Ishikawa (cell line): ENCODE data around the gene EYS.
A peak's percentile ranks its signal among the peaks of the same experiment; 100 is the strongest.

ENCODE experiments used
- CEBPB ChIP-seq: IDR thresholded peaks from 2 replicates; pipeline ENCODE4 v1.6.1; 2012
- CREB1 ChIP-seq: IDR thresholded peaks from 2 replicates; pipeline ENCODE4 v1.6.1; 2012; ENCODE audit warnings: low read depth
- EGR1 ChIP-seq: IDR thresholded peaks from 2 replicates; pipeline ENCODE4 v1.6.1; 2012
- EP300 ChIP-seq: IDR thresholded peaks from 2 replicates; pipeline ENCODE4 v1.6.1; 2012; ENCODE audit warnings: borderline replicate concordance
- FOXM1 ChIP-seq: IDR thresholded peaks from 2 replicates; pipeline ENCODE4 v1.6.1; 2012; ENCODE audit warnings: low read depth, borderline replicate concordance
- NFIC ChIP-seq: IDR thresholded peaks from 2 replicates; pipeline ENCODE4 v1.6.1; 2012
- RAD21 ChIP-seq: IDR thresholded peaks from 2 replicates; pipeline ENCODE4 v1.6.1; 2012; ENCODE audit warnings: low read depth
- TAF1 ChIP-seq: IDR thresholded peaks from 2 replicates; pipeline ENCODE4 v1.6.1; 2012; ENCODE audit warnings: low read depth, mild to moderate bottlenecking
- TCF12 ChIP-seq: IDR thresholded peaks from 2 replicates; pipeline ENCODE4 v1.6.1; 2012; ENCODE audit warnings: low read depth
- TEAD4 ChIP-seq: IDR thresholded peaks from 2 replicates; pipeline ENCODE4 v1.6.1; 2012
- YY1 ChIP-seq: IDR thresholded peaks from 2 replicates; pipeline ENCODE4 v1.6.1; 2012; ENCODE audit warnings: low read depth
- ZBTB7A ChIP-seq: IDR thresholded peaks from 2 replicates; pipeline ENCODE4 v1.6.1; 2012; ENCODE audit warnings: low read depth
- TF ChIP-seq, protein P1 (sequence below): IDR thresholded peaks from 2 replicates; pipeline ENCODE4 v1.6.1; 2012
- TF ChIP-seq, protein P2 (sequence below): IDR thresholded peaks from 2 replicates; pipeline ENCODE4 v1.6.1; 2012
- TF ChIP-seq, protein P3 (sequence below): IDR thresholded peaks from 2 replicates; pipeline ENCODE4 v1.6.1; 2012; ENCODE audit warnings: low read depth, mild to moderate bottlenecking

Gene EYS

DNA sequence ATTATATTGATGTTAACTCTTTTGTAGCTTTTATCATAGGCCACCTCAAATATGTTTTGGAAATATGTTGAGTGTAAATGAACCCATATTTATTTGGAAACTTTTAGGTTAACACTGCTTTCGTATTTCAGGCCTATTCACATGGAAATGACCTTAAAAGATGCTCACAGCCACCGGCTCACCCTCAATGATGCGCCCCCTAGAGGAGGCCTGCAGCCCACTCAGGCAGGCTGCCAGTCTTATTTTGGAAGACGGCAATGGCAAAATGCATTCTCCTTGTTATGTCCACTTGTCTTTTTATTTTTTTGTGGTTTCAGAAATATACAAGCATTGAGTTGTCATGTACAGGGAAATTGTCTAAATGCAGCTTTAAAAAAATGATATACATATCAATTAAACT is 1201.7 kb downstream of the EYS start:
- no peak for TF ChIP-seq NFIC
- peak; percentile 44; the same call in 1 of the 2 replicates for TF ChIP-seq RAD21
- TF ChIP-seq, protein P1, sequence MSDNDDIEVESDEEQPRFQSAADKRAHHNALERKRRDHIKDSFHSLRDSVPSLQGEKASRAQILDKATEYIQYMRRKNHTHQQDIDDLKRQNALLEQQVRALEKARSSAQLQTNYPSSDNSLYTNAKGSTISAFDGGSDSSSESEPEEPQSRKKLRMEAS: no peak
- TF ChIP-seq, protein P2, sequence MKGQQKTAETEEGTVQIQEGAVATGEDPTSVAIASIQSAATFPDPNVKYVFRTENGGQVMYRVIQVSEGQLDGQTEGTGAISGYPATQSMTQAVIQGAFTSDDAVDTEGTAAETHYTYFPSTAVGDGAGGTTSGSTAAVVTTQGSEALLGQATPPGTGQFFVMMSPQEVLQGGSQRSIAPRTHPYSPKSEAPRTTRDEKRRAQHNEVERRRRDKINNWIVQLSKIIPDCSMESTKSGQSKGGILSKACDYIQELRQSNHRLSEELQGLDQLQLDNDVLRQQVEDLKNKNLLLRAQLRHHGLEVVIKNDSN: no peak

DNA sequence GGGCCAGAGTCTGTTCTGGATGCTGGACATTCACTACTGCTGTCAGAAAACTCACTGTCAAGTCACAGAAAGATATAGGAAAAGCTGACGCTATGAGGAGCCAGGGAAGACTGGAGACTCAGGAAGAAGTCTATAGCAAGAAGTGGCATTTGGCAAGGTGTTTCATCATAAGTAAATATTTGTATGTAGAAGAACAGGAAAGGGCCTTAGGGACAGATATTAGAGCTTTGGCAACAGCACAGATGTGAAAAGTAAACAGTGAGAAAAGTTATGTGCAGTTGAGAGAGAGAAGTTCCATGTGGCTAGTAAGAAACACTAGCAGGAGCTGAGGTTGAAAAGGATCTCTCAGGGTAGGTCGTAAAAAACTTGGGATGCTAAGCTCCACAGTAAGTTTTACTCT is 1202.5 kb downstream of the EYS start:
- no peak for TF ChIP-seq ZBTB7A
- no peak for TF ChIP-seq EP300
- TF ChIP-seq, protein P3, sequence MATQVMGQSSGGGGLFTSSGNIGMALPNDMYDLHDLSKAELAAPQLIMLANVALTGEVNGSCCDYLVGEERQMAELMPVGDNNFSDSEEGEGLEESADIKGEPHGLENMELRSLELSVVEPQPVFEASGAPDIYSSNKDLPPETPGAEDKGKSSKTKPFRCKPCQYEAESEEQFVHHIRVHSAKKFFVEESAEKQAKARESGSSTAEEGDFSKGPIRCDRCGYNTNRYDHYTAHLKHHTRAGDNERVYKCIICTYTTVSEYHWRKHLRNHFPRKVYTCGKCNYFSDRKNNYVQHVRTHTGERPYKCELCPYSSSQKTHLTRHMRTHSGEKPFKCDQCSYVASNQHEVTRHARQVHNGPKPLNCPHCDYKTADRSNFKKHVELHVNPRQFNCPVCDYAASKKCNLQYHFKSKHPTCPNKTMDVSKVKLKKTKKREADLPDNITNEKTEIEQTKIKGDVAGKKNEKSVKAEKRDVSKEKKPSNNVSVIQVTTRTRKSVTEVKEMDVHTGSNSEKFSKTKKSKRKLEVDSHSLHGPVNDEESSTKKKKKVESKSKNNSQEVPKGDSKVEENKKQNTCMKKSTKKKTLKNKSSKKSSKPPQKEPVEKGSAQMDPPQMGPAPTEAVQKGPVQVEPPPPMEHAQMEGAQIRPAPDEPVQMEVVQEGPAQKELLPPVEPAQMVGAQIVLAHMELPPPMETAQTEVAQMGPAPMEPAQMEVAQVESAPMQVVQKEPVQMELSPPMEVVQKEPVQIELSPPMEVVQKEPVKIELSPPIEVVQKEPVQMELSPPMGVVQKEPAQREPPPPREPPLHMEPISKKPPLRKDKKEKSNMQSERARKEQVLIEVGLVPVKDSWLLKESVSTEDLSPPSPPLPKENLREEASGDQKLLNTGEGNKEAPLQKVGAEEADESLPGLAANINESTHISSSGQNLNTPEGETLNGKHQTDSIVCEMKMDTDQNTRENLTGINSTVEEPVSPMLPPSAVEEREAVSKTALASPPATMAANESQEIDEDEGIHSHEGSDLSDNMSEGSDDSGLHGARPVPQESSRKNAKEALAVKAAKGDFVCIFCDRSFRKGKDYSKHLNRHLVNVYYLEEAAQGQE: no peak
- no peak for TF ChIP-seq YY1
- no peak for TF ChIP-seq NFIC
- TF ChIP-seq TCF12: no peak
- TF ChIP-seq, protein P1: no peak
- no peak for TF ChIP-seq FOXM1
- TF ChIP-seq, protein P2: no peak
- TF ChIP-seq RAD21: no peak
- TF ChIP-seq CEBPB: no peak
- no peak for TF ChIP-seq TAF1
- no peak for TF ChIP-seq TEAD4
- no peak for TF ChIP-seq EGR1
- no peak for TF ChIP-seq CREB1

DNA sequence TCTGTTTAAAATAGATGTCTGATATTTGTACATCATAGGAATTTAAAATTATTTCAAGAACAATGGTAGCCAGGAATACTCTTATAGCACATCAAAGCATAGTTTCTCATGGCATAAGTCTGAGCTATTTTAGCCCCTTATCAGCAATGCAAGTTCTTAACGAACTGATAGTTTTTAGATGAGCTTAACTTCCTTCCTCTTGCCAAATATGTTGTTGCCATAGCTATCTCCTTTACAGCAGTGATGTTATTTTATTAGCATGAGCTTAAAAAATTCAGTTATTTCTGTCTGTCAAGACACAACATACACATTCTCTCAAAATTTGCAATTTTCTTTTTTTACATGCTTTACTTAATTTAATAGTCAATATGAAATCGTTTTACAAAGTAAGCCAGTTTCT is 1204.2 kb downstream of the EYS start:
- TF ChIP-seq YY1 (no peak), FOXM1 (no peak), RAD21 (no peak), TAF1 (no peak)

DNA sequence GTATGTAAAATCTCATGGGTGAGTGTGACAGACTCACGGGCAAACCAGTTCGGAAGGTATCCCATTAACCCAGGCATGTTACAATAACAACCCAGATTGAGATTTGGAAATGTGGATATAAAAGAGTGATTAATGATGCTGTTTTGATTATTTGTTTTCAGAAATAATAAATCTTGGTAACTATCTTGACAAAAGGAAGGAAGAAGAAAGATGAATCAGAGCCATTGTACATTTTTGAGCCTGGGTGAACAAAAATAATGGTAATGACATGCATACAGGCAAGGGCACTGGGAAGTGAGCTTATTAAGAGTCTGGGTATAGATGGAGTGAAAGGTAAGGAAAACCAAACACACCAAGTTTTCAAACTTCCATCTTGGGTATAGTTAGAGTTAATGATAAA is 1209.4 kb downstream of the EYS start:
- TF ChIP-seq, protein P1: no peak
- no peak for TF ChIP-seq FOXM1
- no peak for TF ChIP-seq EP300
- no peak for TF ChIP-seq TEAD4
- TF ChIP-seq YY1: no peak

DNA sequence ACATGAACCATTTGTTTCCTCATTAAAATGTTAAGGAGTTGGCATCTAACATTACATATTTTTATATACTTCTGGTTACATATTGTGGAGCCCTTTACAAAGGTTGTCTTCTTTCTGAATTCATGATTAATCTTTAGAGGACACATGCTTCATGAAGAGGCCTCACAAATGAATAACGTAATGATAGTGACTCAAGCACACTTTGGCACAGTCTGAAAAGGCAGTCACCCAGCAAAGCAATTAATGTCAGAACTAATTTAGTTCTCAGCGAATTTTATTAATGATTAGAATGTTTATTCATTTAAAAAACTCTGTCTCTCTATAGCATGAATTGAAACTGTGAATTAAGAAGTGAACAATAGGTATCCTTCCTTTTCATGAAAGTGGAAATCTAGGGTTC is 1217.3 kb downstream of the EYS start:
- TF ChIP-seq EGR1: no peak
- no peak for TF ChIP-seq FOXM1
- no peak for TF ChIP-seq TCF12
- TF ChIP-seq, protein P1: no peak
- no peak for TF ChIP-seq RAD21
- TF ChIP-seq, protein P2: no peak
- no peak for TF ChIP-seq TEAD4
- TF ChIP-seq CEBPB: no peak
- no peak for TF ChIP-seq TAF1
- no peak for TF ChIP-seq CREB1
- no peak for TF ChIP-seq ZBTB7A
- TF ChIP-seq, protein P3: no peak
